HEK293 (cell line): ENCODE measurements around the gene MYO7A.

Source experiments
- CTCF ChIP-seq: fragments of 450-650 bp; formaldehyde crosslinking; IDR thresholded peaks from 2 replicates; pipeline ENCODE4 v1.5.1; 2016; ENCODE audit warnings: missing biosample characterization, missing genetic modification characterization
- KLF7 ChIP-seq: fragments of 450-650 bp; formaldehyde crosslinking; IDR thresholded peaks from 2 replicates; pipeline ENCODE4 v1.5.1; 2016; ENCODE audit warnings: missing biosample characterization, missing genetic modification characterization, borderline replicate concordance
- PATZ1 ChIP-seq: fragments of 450-650 bp; formaldehyde crosslinking; IDR thresholded peaks from 2 replicates; pipeline ENCODE4 v1.5.1; 2016; ENCODE audit warnings: missing biosample characterization, missing genetic modification characterization
- PRDM6 ChIP-seq: fragments of 450-650 bp; formaldehyde crosslinking; IDR thresholded peaks from 2 replicates; pipeline ENCODE4 v1.5.1; 2017; ENCODE audit warnings: missing biosample characterization, missing genetic modification characterization
- ZBTB7A ChIP-seq: fragments of 450-650 bp; formaldehyde crosslinking; IDR thresholded peaks from 2 replicates; pipeline ENCODE4 v1.5.1; 2016; ENCODE audit warnings: low read depth, missing biosample characterization, missing genetic modification characterization
- ZFP41 ChIP-seq: fragments of 450-650 bp; formaldehyde crosslinking; IDR thresholded peaks from 2 replicates; pipeline ENCODE4 v1.5.1; 2016; ENCODE audit warnings: missing biosample characterization, missing genetic modification characterization, borderline replicate concordance
- ZIC2 ChIP-seq: fragments of 450-650 bp; formaldehyde crosslinking; IDR thresholded peaks from 2 replicates; pipeline ENCODE4 v1.5.1; 2016; ENCODE audit warnings: missing biosample characterization, missing genetic modification characterization
- ZNF140 ChIP-seq: fragments of 450-650 bp; formaldehyde crosslinking; IDR thresholded peaks from 2 replicates; pipeline ENCODE4 v1.5.1; 2016; ENCODE audit warnings: missing biosample characterization, missing genetic modification characterization
- ZNF146 ChIP-seq: fragments of 450-650 bp; formaldehyde crosslinking; IDR thresholded peaks from 2 replicates; pipeline ENCODE4 v1.5.1; 2016; ENCODE audit warnings: missing biosample characterization, missing genetic modification characterization
- ZNF23 ChIP-seq: fragments of 450-650 bp; formaldehyde crosslinking; IDR thresholded peaks from 2 replicates; pipeline ENCODE4 v1.5.1; 2016; ENCODE audit warnings: missing biosample characterization, missing genetic modification characterization, borderline replicate concordance
- ZNF239 ChIP-seq: fragments of 450-650 bp; formaldehyde crosslinking; IDR thresholded peaks from 2 replicates; pipeline ENCODE4 v1.5.1; 2016; ENCODE audit warnings: missing biosample characterization, missing genetic modification characterization
- ZNF274 ChIP-seq, 2 experiments: fragments of 200-500 bp in 1 of 2; fragments of 450-650 bp in 1 of 2; sonication (Bioruptor generic) in 1 of 2; formaldehyde crosslinking in 1 of 2; IDR thresholded peaks; 2 replicates each; pipeline versions ENCODE4 v1.5.1 to v1.6.1; 2014 to 2016; ENCODE audit warnings: borderline replicate concordance in 1 of 2, inconsistent platforms in 1 of 2, low read length in 1 of 2, missing biosample characterization in 1 of 2, missing genetic modification characterization in 1 of 2
- ZNF530 ChIP-seq: fragments of 450-650 bp; formaldehyde crosslinking; IDR thresholded peaks from 2 replicates; pipeline ENCODE4 v1.5.1; 2016; ENCODE audit warnings: low read depth, missing biosample characterization, missing genetic modification characterization
- ZNF830 ChIP-seq: fragments of 450-650 bp; IDR thresholded peaks from 2 replicates; pipeline ENCODE4 v1.5.0; 2018; ENCODE audit warnings: missing biosample characterization, missing genetic modification characterization, low read depth, mild to moderate bottlenecking, moderate library complexity

GRCh38 chr11:77149716-77150392 is 21.8 kb downstream of the MYO7A start:
- TF ChIP-seq ZFP41 (tag by site-specific recombination) (no peak), ZNF274 (IDR thresholded peaks at IDR 0.05; ENCODE audit: low read length) (no peak), ZNF274 (tag by site-specific recombination; IDR thresholded peaks at IDR 0.05; ENCODE audit: borderline replicate concordance) (no peak), CTCF (tag by site-specific recombination) (no peak), PRDM6 (tag by site-specific recombination) (no peak), ZNF23 (no peak), ZNF530 (no peak), PATZ1 (tag by site-specific recombination) (no peak), KLF7 (tag by site-specific recombination) (no peak), ZIC2 (no peak), ZNF140 (tag by site-specific recombination) (no peak), ZNF830 (tag by site-specific recombination) (no peak), ZNF146 (tag by site-specific recombination) (no peak), ZNF239 (tag by site-specific recombination) (no peak), ZBTB7A (no peak)
